Measurements from ENCODE around the gene ZFP57.

ZFP57 gene

GRCh38 chr6:29626948-29627754 is 53.8 kb downstream of the ZFP57 start:
- no peak for DNase-seq (ENCODE audit: low read depth, low spot score)

GRCh38 chr6:29625337-29625930 is 55.5 kb downstream of the ZFP57 start:
- no peak for DNase-seq (ENCODE audit: low read depth, low spot score)

GRCh38 chr6:29624520-29624961 is 56.4 kb downstream of the ZFP57 start:
- peak; percentile 67 for DNase-seq (ENCODE audit: low read depth, low spot score)

Measured in iPS DF 19.7 (cell line).